ENCODE measurements around the gene LAIR1.

GRCh38 chr19:54395685-54396084, 31.0 kb upstream of the LAIR1 start:
- TF ChIP-seq EZH2 (IDR thresholded peaks at IDR 0.05; ENCODE audit: insufficient read depth, low read length) (no peak), CTCF (IDR thresholded peaks at IDR 0.05; ENCODE audit: insufficient read depth, low read depth, low read length) (no peak)

All from astrocyte (in vitro differentiated cells and primary cell).